CD4-positive, alpha-beta T cell treated with Interleukin-12 subunit alpha and Interleukin-12 subunit beta, for 1 hour (primary cell): ENCODE data around the gene NUBPL.
"Not testable (repeated sequence)": the region's sequence is repeated elsewhere in the genome, so short reads cannot be mapped to it uniquely, and the experiment has no call there.

ENCODE experiments used
- DNase-seq: peaks from one replicate; pipeline ENCODE4 v3.0.0-alpha.2; 2020

The NUBPL gene

DNA sequence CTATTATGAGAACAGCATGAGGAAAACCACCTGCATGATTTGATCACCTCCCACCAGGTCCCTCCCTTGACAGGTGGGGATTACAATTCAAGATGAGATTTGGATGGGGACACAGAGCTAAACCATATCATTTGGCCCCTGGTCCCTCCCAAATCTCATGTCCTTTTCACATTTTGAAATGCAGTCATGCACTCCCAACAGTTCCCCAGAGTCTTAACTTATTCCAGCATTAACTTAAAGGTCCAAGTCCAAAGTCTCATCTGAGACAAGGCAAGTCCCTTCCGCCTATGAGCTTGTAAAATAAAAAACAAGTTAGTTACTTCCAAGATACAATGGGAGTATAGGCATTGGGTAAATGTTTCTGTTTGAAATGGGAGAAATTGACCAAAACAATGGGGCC is 189.8 kb downstream of the NUBPL start:
- not testable (repeated sequence) for DNase-seq

DNA sequence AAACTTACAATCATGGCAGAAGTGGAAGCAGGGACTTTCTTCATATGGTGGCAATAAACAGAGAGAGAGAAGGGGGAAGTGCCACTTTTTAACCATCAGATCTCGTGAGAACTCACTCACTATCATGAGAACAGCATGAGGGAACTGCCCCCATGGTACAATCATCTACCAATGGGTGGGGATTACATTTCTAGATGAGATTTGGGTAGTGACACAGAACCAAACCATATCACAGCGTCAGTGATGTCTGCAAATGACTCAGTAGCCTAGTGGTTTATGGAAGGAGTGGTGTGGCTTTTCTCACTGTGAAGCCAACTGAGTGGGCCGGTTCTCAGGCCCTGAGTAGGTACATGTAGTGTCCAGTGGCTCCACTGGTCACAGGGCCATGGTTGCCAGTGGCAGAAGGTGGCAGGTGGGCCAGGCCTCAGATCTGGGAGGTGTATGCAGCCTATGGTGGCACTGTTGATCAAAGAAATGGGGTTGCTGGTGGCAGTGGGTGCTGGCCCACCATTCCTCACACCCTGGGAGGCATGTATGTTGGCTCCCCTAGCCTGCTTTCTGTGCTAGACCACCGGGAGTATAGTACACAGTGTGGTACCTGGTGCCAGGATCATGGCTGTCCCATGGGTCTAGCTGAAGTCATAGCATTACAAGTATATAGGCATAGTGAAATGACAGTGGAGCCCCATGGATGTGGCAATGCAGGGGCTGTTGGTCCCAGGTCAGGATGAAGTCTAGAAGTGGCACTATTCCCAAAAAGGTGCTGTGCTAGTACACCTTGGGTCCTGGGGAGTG is 191.9 kb downstream of the NUBPL start:
- no peak for DNase-seq

DNA sequence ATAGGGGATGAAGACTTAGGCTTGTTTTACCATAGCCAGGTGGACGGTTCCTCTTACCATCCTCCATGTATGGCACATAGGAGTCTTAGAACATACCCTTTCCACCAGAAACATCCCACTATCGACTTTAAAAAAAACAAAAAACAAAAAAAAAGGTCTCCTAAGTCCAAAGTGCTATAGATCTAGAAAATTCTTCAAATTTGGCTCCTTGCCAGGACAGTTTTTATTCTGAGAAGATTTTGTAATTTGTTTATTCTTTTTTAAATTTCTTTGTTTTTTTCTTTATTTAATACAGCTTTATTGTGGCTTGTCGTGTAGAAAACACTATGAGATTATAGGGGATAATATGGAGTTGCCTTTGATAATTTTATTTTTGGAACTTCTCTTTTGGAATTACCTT is 197.7 kb downstream of the NUBPL start:
- DNase-seq, result no peak

DNA sequence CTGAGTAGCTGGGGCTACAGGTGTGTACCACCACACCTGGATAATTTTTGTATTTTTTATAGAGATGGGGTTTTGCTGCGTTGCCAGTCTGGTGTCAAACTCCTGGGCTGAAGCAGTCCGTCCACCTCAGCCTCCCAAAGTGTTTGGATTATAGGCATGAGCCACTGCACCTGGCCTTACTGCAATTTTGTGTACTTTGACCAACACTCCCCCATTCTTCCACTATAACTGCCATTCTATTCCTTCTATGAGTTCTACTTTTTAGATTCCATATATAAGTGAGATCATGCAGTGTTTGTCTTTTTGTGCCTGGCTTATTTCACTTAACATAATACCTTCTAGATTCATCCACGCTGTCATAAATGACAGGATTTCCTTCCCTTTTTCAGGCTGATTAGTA is 199.1 kb downstream of the NUBPL start:
- DNase-seq, result no peak

DNA sequence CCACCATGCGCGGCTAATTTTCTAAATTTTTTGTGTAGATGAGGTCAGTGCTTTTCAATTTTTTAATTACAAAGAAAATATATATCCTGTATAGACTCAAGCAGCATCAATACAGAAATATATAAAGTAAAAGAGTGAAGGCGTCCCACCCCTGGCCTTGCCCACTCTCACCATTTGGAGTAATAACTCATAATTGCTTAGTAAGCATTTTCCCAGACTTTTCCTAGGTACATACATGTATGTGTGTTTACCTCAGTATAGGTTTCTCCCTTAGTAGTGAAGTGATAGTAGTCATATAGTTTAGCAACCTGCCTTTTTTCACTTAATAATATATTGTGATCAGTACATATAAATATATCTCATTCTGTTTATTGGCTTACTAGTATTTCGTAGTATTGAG is 200.1 kb downstream of the NUBPL start:
- DNase-seq, result no peak

DNA sequence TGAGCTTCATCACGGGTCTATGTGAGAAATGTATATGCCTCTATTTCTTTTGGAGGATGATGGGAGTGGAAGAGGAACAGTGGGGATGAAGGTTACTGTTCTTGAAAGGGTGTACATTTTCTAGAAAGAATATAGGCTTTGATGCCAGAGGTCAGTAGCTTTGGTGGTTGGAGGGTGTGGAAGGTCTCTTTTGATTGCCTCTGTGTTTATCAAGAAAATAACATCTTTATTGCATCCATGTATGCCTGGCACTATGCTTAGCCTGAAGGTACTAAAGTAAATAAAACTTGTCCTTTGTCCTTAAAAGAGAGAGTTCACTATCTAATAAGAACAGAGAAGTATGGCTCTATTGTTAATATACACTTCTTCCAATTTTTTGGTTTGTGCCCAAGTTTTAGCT is 201.8 kb downstream of the NUBPL start:
- no peak for DNase-seq

DNA sequence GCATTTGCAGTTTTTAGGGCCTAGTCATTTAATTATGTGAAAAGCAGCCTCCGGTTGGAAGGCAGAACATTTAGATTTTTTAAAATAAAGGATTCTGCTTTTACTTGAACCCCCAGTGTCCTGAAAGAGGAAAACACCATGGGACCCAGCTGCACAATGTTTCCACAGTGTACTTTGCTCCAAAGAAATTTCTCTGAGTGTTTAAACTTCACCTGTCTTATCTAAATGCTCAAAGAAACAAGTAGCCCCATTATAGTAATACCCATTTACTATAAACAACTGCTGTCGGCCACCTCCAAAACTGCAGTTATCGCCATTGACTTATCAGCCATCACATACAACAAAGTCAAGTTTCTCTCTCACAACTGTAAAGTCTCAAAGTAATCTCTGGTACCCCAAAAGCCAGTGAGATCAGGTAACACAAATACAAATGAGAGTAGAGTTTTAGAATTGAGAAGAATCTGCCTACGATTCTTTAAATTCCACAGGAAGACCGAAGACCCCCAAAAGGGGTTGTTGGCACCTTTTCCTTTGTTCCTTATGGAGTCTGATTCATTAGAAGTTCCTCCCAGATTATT is 205.2 kb downstream of the NUBPL start:
- DNase-seq, result no peak

DNA sequence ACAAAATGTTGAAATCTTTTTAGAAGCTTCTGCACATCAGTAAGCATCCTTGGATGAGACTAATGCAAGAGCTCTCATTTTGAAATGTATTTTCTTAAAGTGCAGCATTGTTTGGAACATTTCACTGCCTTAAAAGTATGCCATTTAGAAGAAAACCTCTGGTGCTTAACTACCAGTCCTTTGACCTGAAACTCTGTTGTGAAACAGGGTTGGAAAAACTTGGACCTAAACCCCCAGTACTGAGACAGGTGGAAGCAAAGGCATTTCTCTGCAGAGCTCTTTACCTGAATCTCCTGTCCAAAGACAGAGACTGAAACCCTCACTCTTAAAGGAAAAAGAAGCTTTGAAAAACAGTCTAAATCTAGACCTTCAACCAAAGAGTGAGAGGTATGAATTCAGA is 207.2 kb downstream of the NUBPL start:
- no peak for DNase-seq

DNA sequence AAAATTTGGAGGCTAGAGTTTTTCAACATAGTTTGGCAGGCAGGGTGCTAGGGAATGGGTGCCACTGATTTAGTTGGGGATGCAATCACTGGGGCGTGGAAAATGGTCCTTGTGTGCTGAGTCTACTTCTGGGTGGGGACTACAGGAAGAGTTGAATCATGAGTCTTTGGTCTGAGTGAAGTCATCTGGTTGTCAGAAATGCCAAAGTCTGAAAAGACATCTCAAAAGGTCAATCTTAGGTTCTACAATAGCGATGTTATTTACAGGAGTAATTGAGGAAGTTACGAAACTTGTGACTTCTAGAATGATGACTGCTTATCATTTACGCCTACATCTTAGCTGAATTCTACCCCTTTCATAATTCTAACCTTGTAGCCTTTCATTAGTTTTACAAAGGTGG is 209.1 kb downstream of the NUBPL start:
- no peak for DNase-seq

DNA sequence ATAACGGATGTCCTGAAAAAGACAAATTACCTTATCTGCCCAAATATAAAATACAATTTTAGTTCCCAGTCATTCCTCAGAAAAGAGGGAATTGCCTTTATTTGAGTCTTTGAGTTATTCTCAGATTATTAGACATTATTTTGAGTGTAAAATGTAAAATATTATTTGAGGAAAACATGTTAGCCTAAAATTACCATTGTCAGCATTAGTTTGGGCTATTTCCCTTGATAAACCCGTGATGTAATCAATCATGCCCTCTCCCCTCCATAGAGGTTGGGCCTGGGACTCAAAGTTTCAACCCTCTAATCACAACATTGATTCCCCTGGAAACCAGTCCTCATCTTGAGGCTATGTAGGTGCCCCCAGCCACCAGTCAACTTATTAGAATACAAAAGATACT is 213.4 kb downstream of the NUBPL start:
- DNase-seq, result no peak

DNA sequence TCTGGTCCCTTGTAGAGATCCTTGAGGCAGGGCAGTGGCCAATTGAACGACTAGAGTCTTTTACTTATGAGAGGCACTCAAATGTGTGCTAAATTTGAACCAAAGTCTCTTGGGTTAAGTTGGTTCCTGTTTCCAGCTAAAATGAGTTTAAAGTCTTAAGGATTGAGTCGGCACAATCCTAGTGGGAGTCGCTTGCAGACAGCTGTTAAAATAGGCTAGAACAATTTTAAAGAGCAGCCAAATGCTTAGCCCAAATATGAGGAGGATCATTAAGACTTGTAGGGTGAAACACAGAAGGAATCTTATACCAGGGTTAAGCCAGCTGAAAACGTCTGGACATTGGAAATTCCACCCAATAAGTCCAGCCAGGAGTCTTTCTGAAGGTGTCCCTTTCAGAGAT is 216.1 kb downstream of the NUBPL start:
- DNase-seq, result no peak

DNA sequence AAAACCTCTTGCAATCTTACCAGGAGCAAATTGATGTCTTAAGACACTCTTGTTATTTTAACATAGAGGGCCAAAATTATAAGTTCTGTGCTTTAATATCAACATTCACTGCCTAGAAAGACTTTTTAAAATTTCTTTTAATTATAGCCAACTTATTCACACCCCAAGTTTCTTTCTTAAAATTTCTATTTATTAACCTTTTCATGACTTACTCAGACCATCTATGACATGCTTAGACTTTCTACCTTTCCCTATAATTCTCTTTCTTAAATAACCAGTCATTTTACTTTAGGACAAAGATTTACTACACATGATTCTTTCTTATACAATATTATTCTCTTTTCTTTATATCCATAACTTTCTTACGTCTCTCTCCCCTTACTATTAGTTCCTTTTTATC is 220.4 kb downstream of the NUBPL start:
- DNase-seq, result no peak

DNA sequence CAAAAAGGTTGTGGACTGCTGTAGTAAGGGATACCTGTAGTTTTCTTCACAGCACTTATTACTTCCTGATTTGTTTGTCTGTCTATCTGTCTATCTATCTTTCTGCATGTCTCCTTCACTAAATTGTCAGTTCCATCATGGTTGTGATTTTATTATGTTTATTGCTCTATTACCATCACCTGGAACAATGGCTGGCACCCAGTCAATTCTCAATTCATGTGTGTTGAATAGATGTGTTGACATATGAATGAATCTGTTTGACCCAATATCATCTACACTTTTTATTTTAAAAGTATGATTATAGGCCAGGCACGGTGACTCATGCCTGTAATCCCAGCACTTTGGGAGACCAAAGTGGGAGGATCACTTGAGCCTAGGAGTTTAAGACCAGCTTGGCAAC is 224.4 kb downstream of the NUBPL start:
- DNase-seq, result no peak

DNA sequence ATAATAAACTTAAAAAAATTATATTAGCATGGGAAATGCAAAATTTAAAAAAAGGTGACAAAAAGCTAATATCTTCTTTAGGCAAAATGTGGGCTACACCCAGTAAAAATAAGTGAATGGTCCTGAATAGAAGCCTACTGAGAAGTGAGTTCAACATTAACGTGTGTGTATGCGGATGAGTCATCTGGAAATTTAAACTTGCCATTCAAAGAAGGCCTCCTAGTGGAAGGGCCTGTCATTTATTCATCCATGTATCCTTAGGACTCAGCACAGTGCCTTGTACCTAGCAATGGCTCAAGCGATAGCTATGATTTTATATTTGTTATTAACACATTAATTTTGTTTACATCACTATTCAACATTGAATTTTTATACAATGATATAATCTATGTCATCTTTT is 226.2 kb downstream of the NUBPL start:
- DNase-seq, result no peak

DNA sequence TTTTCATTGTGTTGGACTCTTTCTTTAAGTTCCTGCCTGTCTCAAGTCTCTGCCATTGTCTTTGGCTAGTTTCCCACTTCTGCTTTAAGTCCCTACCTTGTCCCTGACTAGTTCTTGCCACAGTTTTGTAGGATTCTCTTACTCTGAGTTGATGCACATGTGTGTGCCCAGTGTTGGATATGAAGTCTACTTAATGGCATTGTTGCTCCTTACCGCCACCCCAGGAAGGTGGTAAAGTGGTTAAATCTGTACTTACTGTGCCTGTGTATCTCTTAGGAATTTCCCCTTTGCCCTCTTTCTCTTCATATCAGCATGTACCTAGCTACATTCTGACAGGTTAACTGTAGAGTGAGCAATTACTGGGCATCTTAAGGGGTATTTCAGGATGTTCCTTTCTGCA is 227.1 kb downstream of the NUBPL start:
- no peak for DNase-seq

DNA sequence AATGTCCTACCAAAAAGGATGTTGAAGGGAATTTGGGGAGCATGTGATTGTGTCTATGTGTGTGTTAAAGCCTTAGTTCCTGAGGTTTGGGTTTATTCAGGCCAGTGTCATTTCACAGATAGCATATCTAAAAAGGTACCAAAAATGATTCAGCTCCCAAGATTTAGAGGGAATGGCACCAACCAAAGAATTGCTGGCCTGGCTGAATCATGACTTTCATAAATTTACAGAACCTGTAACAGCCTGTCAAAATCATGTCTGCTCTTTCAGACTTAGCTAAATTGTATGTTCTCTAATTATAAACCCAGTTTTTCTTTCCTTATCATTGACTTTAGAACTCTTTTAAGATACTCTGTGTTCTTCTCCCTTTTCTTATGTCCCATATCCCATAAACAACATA is 231.5 kb downstream of the NUBPL start:
- no peak for DNase-seq

DNA sequence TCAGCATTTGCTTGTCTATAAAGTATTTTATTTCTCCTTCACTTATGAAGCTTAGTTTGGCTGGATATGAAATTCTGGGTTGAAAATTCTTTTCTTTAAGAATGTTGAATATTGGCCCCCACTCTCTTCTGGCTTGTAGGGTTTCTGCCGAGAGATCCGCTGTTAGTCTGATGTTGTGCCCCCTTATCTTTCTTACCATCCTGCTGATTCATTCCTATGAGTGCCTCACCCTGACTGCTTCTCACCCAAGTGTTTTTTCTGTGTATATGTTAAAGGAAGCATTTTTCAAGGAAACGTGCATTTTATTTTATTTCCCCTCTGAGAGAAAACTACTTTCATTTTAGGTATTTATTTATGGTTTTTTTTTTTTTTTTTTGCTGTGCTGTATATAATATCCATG is 236.7 kb downstream of the NUBPL start:
- DNase-seq, result not testable (repeated sequence)

DNA sequence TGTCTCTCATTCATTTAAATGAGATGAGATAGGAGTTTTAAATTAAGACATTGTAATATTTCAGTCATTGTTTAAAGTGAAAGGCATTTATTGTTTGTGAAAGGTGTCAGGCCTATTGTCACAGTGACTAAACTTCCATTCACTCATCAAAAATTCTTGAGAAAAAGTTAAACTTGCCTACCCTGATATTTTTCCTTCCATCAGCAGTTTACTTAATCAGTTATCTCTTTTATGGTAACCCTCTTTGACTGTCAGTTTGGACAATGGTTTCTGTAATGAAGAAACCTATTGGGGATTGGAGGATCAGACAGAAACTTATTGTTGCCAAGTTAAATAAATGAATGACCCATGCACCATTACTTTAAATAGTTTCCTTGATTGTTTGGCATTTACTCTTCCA is 241.6 kb downstream of the NUBPL start:
- no peak for DNase-seq

DNA sequence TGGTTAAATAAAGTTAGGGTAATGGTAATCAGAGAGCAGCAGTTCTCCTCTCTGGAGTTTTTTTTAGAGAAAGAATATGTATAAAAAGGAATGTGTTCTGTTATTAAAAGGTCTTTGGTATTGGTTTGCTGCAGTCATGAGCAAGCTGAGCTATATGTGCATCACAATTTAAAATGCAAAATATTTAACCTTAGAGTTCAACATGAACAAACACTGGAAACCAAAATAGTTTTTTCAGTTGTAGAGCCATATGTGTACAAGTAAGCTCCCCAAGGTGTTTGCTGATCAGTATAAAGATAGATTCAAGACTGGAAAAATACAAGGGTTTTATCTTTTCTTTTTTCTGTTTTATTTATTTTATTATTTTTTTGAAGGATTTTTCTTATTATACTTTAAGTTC is 245.0 kb downstream of the NUBPL start:
- DNase-seq, result no peak

DNA sequence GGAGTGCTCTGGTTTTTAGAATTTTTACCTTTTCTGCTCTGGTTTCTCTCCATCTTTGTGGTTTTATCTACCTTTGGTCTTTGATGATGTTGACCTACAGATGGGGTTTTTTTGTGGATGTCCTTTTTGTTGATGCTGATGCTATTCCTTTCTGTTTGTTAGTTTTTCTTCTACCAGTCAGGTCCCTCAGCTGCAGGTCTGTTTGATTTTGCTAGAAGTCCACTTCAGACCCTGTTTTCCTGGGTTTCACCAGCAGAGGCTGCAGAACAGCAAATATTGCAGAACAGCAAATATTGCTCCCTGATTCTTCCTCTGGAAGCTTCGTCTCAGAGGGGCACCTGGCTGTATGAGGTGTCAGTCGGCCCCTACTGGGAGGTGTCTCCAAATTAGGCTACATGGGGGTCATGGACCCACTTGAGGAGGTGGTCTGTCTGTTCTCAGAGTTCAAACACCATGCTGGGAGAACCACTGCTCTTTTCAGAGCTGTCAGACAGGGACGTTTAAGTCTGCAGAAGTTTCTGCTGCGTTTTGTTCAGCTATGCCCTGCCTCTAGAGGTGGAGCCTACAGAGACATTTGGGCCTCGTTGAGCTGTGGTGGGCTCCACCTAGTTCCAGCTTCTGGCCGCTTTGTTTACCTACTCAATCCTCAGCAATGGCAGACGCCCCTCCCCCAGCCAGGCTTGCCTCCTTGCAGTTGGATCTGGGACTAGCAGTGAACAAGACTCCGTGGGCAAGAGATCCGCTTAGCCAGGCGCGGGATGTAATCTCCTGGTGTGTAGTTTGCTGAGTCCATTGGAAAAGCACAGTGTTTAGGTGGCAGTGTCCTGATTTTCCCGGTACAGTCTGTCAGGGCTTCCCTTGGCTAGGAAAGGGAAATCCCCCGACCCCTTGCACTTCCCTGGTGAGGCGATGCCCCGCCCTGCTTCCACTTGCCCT is 250.8 kb downstream of the NUBPL start:
- DNase-seq, result not testable (repeated sequence)

DNA sequence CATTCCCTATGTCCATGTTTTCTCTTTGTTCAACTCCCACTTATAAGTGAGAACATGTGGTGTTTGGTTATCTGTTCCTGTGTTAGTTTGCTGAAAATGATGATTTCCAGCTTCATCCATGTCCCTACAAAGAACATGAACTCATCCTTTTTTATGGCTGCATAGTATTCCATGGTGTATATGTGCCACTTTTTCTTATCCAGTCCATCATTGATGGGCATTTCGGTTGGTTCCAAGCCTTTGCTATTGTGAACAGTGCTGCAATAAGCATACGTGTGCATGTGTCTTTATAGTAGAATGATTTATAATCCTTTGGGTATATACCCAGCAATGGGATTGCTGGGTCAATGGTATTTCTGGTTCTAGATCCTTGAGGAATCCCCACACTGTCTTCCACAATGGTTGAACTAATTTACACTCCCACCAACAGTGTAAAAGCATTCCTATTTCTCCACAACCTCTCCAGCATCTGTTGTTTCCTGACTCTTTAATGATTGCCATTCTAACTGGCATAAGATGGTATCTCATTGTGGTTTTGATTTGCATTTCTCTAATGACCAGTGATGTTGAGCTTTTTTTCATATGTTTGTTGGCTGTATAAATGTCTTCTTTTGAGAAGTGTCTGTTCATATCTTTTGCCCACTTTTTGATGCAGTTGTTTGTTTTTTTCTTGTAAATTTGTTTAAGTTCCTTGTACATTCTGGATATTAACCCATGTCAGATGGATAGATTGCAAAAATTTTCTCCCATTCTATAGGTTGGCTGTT is 252.7 kb downstream of the NUBPL start:
- DNase-seq, result not testable (repeated sequence)

DNA sequence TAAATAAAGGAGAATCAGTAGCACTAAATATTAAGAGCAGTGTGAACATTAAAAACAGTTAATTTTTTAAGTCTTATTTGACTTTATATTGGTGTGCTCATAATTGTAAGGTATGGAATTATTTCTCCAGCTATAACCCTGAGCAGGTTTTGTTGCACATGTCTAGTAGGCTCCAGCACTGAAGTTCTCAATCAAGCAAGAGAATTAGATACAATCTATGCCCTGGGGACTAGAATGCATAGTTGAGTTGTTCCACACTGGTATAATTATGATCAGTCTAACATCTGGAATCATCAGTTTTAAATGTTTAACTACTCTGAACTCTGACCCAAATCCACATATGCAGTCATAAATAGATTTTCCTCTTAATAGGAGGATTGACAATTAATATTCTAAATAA is 258.1 kb downstream of the NUBPL start:
- DNase-seq, result no peak

DNA sequence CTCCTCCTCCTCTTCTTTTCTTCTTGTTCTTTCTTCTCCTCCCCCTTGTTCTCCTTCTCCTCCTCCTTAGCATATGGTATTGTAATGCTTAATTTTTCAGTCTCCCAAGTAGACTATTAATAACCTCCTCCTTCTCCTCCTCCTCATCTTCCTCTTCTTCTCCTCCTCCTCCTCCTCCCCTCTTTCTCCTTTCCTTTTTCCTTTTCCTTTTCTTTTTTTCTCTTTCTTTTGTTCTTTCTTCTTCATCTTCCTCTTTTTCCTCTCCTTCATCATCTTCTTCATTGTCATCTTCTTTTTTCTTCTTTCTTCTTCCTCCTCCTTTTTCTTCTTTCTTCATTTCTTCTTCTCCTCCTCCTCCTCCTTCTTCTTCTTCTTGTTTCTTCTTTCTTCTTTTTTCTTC is 264.3 kb downstream of the NUBPL start:
- DNase-seq, result no peak
